Measurements from ENCODE around the gene C11orf65. TPM values are rescaled to one million over a fixed set of nuclear protein-coding genes. Genes with fewer than 3 reads are reported as not detected.
"Not testable (repeated sequence)": the region's sequence is repeated elsewhere in the genome, so short reads cannot be mapped to it uniquely, and the experiment has no call there.

Gene C11orf65
- total RNA-seq, 1 experiment from 2014 or later = 1.3 TPM

GRCh38 chr11:108417551-108417950 lies 49.8 kb downstream of the C11orf65 start:
- H3K9me2 ChIP-seq (ENCODE audit: insufficient read depth); BruUV-seq (replicated peaks); H3K9me3 ChIP-seq (ENCODE audit: control insufficient read depth in 1 of 2, insufficient read depth in 1 of 2, low read depth in 1 of 2, low read length in 2 of 2); H3K4me3 ChIP-seq (replicated peaks in 1 of 2; ENCODE audit: low read depth in 1 of 2, low read length in 2 of 2); RAD21 ChIA-PET (ENCODE audit: low non-redundant PET in 1 of 2, low total read pairs in 2 of 2, uncharacterized antibody in 2 of 2, unreplicated experiment in 2 of 2); H3K36me3 ChIP-seq (ENCODE audit: control insufficient read depth in 1 of 2, insufficient read depth in 2 of 2, low read length in 2 of 2); H4K20me1 ChIP-seq (ENCODE audit: insufficient read depth); POLR2A ChIA-PET; CTCF ChIA-PET; H3K27me3 ChIP-seq (ENCODE audit: insufficient read depth, low read length); H3K79me2 ChIP-seq (ENCODE audit: insufficient read depth, low read length); H3K9ac ChIP-seq (ENCODE audit: low read length); H3K4me2 ChIP-seq (ENCODE audit: low read length); H3K4me1 ChIP-seq (ENCODE audit: control insufficient read depth in 1 of 2, insufficient read depth in 2 of 2, low read length in 2 of 2); H2AFZ ChIP-seq (ENCODE audit: low read depth, low read length, poor library complexity, severe bottlenecking); H3K27ac ChIP-seq (ENCODE audit: low read depth, low read length): not testable (repeated sequence)
- DNase-seq (ENCODE audit: low read depth, low spot score) (peak; percentile 6), ATAC-seq (peak; percentile 74)
- TF ChIP-seq RAD21 (IDR thresholded peaks at IDR 0.05; ENCODE audit: low read depth) (peak; percentile 70), MAX (IDR thresholded peaks at IDR 0.05) (peak; percentile 43; the same call in 1 of the 2 replicates), CTCF (IDR thresholded peaks at IDR 0.05 in 2 of 3, conservative IDR thresholded peaks at IDR 0.05 in 1 of 3; ENCODE audit: borderline replicate concordance in 1 of 3, insufficient read depth in 1 of 3, low read depth in 2 of 3, low read length in 2 of 3) (peak; percentile 36 to 50 (median 43); a peak in 5 of 6 replicates)
- intact Hi-C loops (cut with micrococcal nuclease) = loop anchor here (1.0 kb wide), 1 partner anchor 231 kb away; no protein-coding TSS in a partner anchor

GRCh38 chr11:108414958-108415357 lies 52.4 kb downstream of the C11orf65 start:
- ATAC-seq = no peak
- H3K9me2 ChIP-seq (ENCODE audit: insufficient read depth) = no peaks in the 10 kb centered on the region
- H4K20me1 ChIP-seq (ENCODE audit: insufficient read depth) = no peaks in the 10 kb centered on the region
- no peak overlapping the region for H3K4me2 ChIP-seq (ENCODE audit: low read length)
- DNase-seq (ENCODE audit: low read depth, low spot score) = no peak
- H3K9me3 ChIP-seq (ENCODE audit: control insufficient read depth in 1 of 2, insufficient read depth in 1 of 2, low read depth in 1 of 2, low read length in 2 of 2) = no peaks in the 10 kb centered on the region
- intact Hi-C loops (cut with micrococcal nuclease) = no loop called here
- H3K27me3 ChIP-seq (ENCODE audit: insufficient read depth, low read length) = no peaks in the 10 kb centered on the region
- H3K79me2 ChIP-seq (ENCODE audit: insufficient read depth, low read length) = no peaks in the 10 kb centered on the region
- no peak overlapping the region for H3K4me3 ChIP-seq (replicated peaks in 1 of 2; ENCODE audit: low read depth in 1 of 2, low read length in 2 of 2)
- H2AFZ ChIP-seq (ENCODE audit: low read depth, low read length, poor library complexity, severe bottlenecking) = no peak overlapping the region
- ChIA-PET RAD21 (ENCODE audit: low non-redundant PET in 1 of 2, low total read pairs in 2 of 2, uncharacterized antibody in 2 of 2, unreplicated experiment in 2 of 2) (no interaction called here), POLR2A (no interaction called here), CTCF (no interaction called here)
- H3K27ac ChIP-seq (ENCODE audit: low read depth, low read length) = no peak overlapping the region
- BruUV-seq (replicated peaks) = no TSS peak
- H3K36me3 ChIP-seq (ENCODE audit: control insufficient read depth in 1 of 2, insufficient read depth in 2 of 2, low read length in 2 of 2) = no peaks in the 10 kb centered on the region
- H3K9ac ChIP-seq (ENCODE audit: low read length) = no peak overlapping the region
- no peaks in the 10 kb centered on the region for H3K4me1 ChIP-seq (ENCODE audit: control insufficient read depth in 1 of 2, insufficient read depth in 2 of 2, low read length in 2 of 2)
- no peak for TF ChIP-seq CEBPB (IDR thresholded peaks at IDR 0.05; ENCODE audit: low read depth)
- no peak for TF ChIP-seq TCF7L2 (IDR thresholded peaks at IDR 0.05; ENCODE audit: borderline replicate concordance, extremely low read depth, insufficient read depth, insufficient read length)
- no peak for TF ChIP-seq SP1 (IDR thresholded peaks at IDR 0.05; ENCODE audit: low read depth)
- TF ChIP-seq CTCF (IDR thresholded peaks at IDR 0.05 in 2 of 3, conservative IDR thresholded peaks at IDR 0.05 in 1 of 3; ENCODE audit: borderline replicate concordance in 1 of 3, insufficient read depth in 1 of 3, low read depth in 2 of 3, low read length in 2 of 3) = no peak
- TF ChIP-seq MAX (IDR thresholded peaks at IDR 0.05) = no peak
- TF ChIP-seq SRF (IDR thresholded peaks at IDR 0.05; ENCODE audit: low read depth) = no peak
- TF ChIP-seq ZNF274 (IDR thresholded peaks at IDR 0.05; ENCODE audit: low read depth, low read length) = no peak
- TF ChIP-seq RAD21 (IDR thresholded peaks at IDR 0.05; ENCODE audit: low read depth) = no peak
- no peak for TF ChIP-seq ZBTB33 (IDR thresholded peaks at IDR 0.05; ENCODE audit: extremely low read depth, insufficient replicate concordance, low read length)
- TF ChIP-seq JUND (IDR thresholded peaks at IDR 0.05) = no peak
- no peak for TF ChIP-seq POLR2A (IDR thresholded peaks at IDR 0.05; ENCODE audit: borderline replicate concordance, extremely low read depth, insufficient read depth, insufficient read length)
- no peak for TF ChIP-seq EZH2 (IDR thresholded peaks at IDR 0.05)
- no peak for TF ChIP-seq EZH2phosphoT487 (IDR thresholded peaks at IDR 0.05; ENCODE audit: borderline replicate concordance)

Data from HCT116 (cell line).